ENCODE results near the gene ACTN3. TPM values are rescaled to one million over a fixed set of nuclear protein-coding genes. Genes with fewer than 3 reads are reported as not detected.

ACTN3 gene
- polyA plus RNA-seq, 2 of the 4 experiments (the other 2 are of a cell fraction): not detected

DNA sequence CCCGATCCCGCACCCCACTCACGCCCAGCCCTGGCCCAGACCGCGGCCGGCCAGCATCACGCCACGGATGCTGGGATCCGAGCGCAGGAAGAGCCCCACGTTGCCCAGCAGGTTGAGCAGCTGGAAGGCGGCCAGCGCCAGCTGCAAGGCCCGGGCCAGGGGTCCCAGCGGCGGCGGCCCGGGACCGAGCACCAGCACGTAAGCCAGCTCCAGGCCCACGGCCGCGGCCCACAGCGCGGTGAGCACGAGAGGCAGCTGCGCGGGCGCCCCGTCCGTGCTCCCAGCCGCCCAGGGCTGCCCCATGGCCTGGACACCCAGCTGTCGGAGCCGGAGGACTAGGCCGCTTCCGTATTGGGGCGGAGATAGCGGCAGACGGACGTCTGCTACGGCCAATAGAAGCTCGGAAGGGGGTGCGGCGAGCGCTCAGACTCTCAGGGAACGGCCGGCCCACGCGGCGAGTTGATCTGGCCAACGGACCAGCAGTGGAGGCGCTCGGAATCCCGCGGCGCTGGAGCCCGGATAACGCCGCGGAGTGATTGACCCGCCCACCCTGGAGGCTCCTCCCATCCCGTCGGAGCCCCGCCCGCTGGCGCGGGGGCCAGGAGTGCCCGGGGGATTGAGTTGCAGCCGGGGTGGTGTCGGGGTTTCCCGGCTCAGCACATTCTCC lies 869 bp upstream of the ACTN3 start, which contains the start of gene ZDHHC24:
Gene ZDHHC24 (minus strand): TSS at position 348 of the 667 bp plus-strand sequence. CDS start 45 bp downstream, at position 303.
- ChIA-PET POLR2A (interaction anchor here (0.6 to 2.0 kb wide), 16 partner anchors 10 to 297 kb away, joined by 3 to 13 read pairs (median 5); partner anchors contain the start of genes CTSF, DPP3, PELI3 and RBM14), CTCF (interaction anchor here (0.8 to 1.8 kb wide), 10 partner anchors 9 to 288 kb away, joined by 3 to 6 read pairs (median 4); partner anchors contain the start of genes CCDC87, CCS, CTSF and MRPL11)
- ATAC-seq: peak; percentile 89 to 98
- Histone ChIP-seq H3K4me3 (peak within 1 kb of the TSS; percentile 85), H3K4me2 (peak within 1 kb of the TSS; percentile 90), H3K4me1 (peaks cover 17% of the 10 kb centered on the region), H3K27ac (peak within 1 kb of the TSS; percentile 85 to 96), H3K9me3 (no peaks in the 10 kb centered on the region)
- DNase-seq (ENCODE audit: low read depth in 1 of 2, low spot score in 1 of 2): peak; percentile 97
- FAIRE-seq: no peak
- WGBS (ENCODE audit: missing lambda C conversion rate): 0% methylated on average over 7 of the region's 71 CpGs
- TF ChIP-seq CEBPB (IDR thresholded peaks at IDR 0.05): no peak
- no peak for TF ChIP-seq FOSL2 (IDR thresholded peaks at IDR 0.05)
- TF ChIP-seq FOSL2 (CRISPR knock-in tag; IDR thresholded peaks at IDR 0.05): no peak
- no peak for TF ChIP-seq ATOH8 (CRISPR knock-in tag; IDR thresholded peaks at IDR 0.05; ENCODE audit: low read depth)
- TF ChIP-seq ZFP36 (IDR thresholded peaks at IDR 0.05; ENCODE audit: borderline replicate concordance, partially characterized antibody): no peak
- no peak for TF ChIP-seq ZC3H11A (IDR thresholded peaks at IDR 0.05)
- no peak for TF ChIP-seq FOSB (CRISPR knock-in tag; IDR thresholded peaks at IDR 0.05)
- no peak for TF ChIP-seq JUNB (IDR thresholded peaks at IDR 0.05)
- no peak for TF ChIP-seq KDM1A (IDR thresholded peaks at IDR 0.05; ENCODE audit: low read depth)
- TF ChIP-seq CHD4 (IDR thresholded peaks at IDR 0.05; ENCODE audit: borderline replicate concordance): no peak
- TF ChIP-seq, protein P1, sequence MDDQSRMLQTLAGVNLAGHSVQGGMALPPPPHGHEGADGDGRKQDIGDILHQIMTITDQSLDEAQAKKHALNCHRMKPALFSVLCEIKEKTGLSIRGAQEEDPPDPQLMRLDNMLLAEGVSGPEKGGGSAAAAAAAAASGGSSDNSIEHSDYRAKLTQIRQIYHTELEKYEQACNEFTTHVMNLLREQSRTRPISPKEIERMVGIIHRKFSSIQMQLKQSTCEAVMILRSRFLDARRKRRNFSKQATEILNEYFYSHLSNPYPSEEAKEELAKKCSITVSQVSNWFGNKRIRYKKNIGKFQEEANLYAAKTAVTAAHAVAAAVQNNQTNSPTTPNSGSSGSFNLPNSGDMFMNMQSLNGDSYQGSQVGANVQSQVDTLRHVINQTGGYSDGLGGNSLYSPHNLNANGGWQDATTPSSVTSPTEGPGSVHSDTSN (IDR thresholded peaks at IDR 0.05): peak; percentile 93
- TF ChIP-seq HMGXB4 (CRISPR knock-in tag; IDR thresholded peaks at IDR 0.05; ENCODE audit: borderline replicate concordance): no peak
- no peak for TF ChIP-seq ZSCAN20 (CRISPR knock-in tag; IDR thresholded peaks at IDR 0.05)
- no peak for TF ChIP-seq HOXB5 (CRISPR knock-in tag; IDR thresholded peaks at IDR 0.05)
- TF ChIP-seq RCOR1 (IDR thresholded peaks at IDR 0.05; ENCODE audit: low read depth, low read length): no peak
- TF ChIP-seq EHF (CRISPR knock-in tag; IDR thresholded peaks at IDR 0.05): no peak
- no peak for TF ChIP-seq KDM5A (IDR thresholded peaks at IDR 0.05)
- no peak for TF ChIP-seq TP53 (CRISPR knock-in tag; IDR thresholded peaks at IDR 0.05)
- TF ChIP-seq SREBF2 (IDR thresholded peaks at IDR 0.05): no peak
- peak; percentile 97 for TF ChIP-seq PHF8 (IDR thresholded peaks at IDR 0.05; ENCODE audit: borderline replicate concordance, low read depth)
- no peak for TF ChIP-seq E2F6 (IDR thresholded peaks at IDR 0.05; ENCODE audit: borderline replicate concordance, low read depth)
- peak; percentile 74; the same call in 1 of the 2 replicates for TF ChIP-seq MYC (IDR thresholded peaks at IDR 0.05; ENCODE audit: borderline replicate concordance, low read length)
- TF ChIP-seq FOXS1 (CRISPR knock-in tag; IDR thresholded peaks at IDR 0.05): no peak
- peak; percentile 71 for TF ChIP-seq POLR2A (IDR thresholded peaks at IDR 0.05; ENCODE audit: low read length)
- TF ChIP-seq CBX2 (IDR thresholded peaks at IDR 0.05; ENCODE audit: borderline replicate concordance, low read depth): no peak
- TF ChIP-seq, protein P2, sequence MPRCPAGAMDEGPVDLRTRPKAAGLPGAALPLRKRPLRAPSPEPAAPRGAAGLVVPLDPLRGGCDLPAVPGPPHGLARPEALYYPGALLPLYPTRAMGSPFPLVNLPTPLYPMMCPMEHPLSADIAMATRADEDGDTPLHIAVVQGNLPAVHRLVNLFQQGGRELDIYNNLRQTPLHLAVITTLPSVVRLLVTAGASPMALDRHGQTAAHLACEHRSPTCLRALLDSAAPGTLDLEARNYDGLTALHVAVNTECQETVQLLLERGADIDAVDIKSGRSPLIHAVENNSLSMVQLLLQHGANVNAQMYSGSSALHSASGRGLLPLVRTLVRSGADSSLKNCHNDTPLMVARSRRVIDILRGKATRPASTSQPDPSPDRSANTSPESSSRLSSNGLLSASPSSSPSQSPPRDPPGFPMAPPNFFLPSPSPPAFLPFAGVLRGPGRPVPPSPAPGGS (IDR thresholded peaks at IDR 0.05): 0 out of 3 replicates have a peak, but pooled peaks have one; percentile 39
- no peak for TF ChIP-seq EP300 (IDR thresholded peaks at IDR 0.05)
- TF ChIP-seq, protein P3, sequence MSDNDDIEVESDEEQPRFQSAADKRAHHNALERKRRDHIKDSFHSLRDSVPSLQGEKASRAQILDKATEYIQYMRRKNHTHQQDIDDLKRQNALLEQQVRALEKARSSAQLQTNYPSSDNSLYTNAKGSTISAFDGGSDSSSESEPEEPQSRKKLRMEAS (IDR thresholded peaks at IDR 0.05): no peak; the same call in 1 of the 2 replicates
- TF ChIP-seq CTCF (IDR thresholded peaks at IDR 0.05): no peak

Measured in A549 (cell line).